ENCODE measurements around the gene PXDC1. TPM values are rescaled to one million over a fixed set of nuclear protein-coding genes. Genes with fewer than 3 reads are reported as not detected.
"Not testable (repeated sequence)": the region's sequence is repeated elsewhere in the genome, so short reads cannot be mapped to it uniquely, and the experiment has no call there.

Gene PXDC1
- total RNA-seq, 1 experiment from 2014 or later: 96.4 TPM

DNA sequence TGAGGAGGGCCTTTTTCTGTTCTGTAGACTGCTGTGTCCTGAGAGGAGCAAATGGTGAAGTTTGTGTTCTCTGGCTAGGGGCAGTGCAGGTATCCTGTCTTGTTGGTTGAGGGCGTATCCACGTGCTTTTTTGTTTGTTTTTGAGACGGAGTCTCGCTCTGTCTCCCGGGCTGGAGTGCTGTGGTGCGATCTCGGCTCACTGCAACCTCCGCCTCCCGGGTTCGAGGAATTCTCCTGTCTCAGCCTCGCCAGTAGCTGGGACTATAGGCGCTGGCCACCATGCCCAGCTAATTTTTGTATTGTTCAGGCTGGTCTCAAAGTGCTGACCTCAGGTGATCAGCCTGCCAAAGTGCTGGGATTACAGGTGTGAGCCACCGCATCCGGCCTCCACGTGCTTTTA, 10.8 kb upstream of the PXDC1 start:
- Histone ChIP-seq H3K9me3 (replicated peaks) (no peaks in the 10 kb centered on the region), H3K27ac (no peak overlapping the region), H3K36me3 (no peaks in the 10 kb centered on the region), H3K27me3 (replicated peaks) (no peaks in the 10 kb centered on the region), H3K4me1 (replicated peaks) (peaks cover 39% of the 10 kb centered on the region), H3K4me3 (no peak overlapping the region)
- DNase-seq (ENCODE audit: low read depth in 1 of 2, low spot score in 2 of 2): no peak

- no peak for DNase-seq (ENCODE audit: low read depth in 1 of 2, low spot score in 2 of 2)
- H3K27ac ChIP-seq: no peak overlapping the region
- H3K4me1 ChIP-seq (replicated peaks): peaks cover 37% of the 10 kb centered on the region
- H3K36me3 ChIP-seq: no peaks in the 10 kb centered on the region
- no peaks in the 10 kb centered on the region for H3K27me3 ChIP-seq (replicated peaks)
- H3K9me3 ChIP-seq (replicated peaks): no peaks in the 10 kb centered on the region
- H3K4me3 ChIP-seq: no peak overlapping the region
Measured at GRCh38 chr6:3761989-3762270, 10.4 kb upstream of the PXDC1 start.

GRCh38 chr6:3759646-3760232, 8.2 kb upstream of the PXDC1 start:
- Histone ChIP-seq H3K4me3 (no peak overlapping the region), H3K9me3 (replicated peaks) (no peaks in the 10 kb centered on the region), H3K4me1 (replicated peaks) (peaks cover 30% of the 10 kb centered on the region), H3K27ac (0 out of 2 replicates have a peak overlapping the region, but pooled peaks have one; percentile 17), H3K27me3 (replicated peaks) (no peaks in the 10 kb centered on the region), H3K36me3 (no peaks in the 10 kb centered on the region)
- peak in 1 of 2 experiments; percentile 55 for DNase-seq (ENCODE audit: low read depth in 1 of 2, low spot score in 2 of 2)

DNA sequence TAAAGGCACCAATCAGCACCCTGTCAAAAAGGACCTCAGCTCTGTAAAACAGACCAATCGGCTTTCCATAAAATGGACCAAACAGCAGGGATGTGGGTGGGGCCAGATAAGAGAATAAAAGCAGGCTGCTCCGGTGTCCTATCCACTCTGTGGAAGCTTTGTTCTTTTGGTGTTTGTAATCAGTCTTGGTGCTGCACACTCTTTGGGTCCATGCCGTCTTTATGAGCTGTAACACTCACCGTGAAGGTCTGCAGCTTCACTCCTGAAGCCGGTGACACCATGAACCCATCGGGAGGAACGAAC, 7.3 kb upstream of the PXDC1 start:
- H3K9me3 ChIP-seq (replicated peaks): no peaks in the 10 kb centered on the region
- DNase-seq (ENCODE audit: low read depth in 1 of 2, low spot score in 2 of 2): no peak
- no peaks in the 10 kb centered on the region for H3K27me3 ChIP-seq (replicated peaks)
- H3K4me1 ChIP-seq (replicated peaks): peaks cover 39% of the 10 kb centered on the region
- H3K27ac ChIP-seq: no peak overlapping the region
- H3K36me3 ChIP-seq: no peaks in the 10 kb centered on the region
- H3K4me3 ChIP-seq: no peak overlapping the region

DNA sequence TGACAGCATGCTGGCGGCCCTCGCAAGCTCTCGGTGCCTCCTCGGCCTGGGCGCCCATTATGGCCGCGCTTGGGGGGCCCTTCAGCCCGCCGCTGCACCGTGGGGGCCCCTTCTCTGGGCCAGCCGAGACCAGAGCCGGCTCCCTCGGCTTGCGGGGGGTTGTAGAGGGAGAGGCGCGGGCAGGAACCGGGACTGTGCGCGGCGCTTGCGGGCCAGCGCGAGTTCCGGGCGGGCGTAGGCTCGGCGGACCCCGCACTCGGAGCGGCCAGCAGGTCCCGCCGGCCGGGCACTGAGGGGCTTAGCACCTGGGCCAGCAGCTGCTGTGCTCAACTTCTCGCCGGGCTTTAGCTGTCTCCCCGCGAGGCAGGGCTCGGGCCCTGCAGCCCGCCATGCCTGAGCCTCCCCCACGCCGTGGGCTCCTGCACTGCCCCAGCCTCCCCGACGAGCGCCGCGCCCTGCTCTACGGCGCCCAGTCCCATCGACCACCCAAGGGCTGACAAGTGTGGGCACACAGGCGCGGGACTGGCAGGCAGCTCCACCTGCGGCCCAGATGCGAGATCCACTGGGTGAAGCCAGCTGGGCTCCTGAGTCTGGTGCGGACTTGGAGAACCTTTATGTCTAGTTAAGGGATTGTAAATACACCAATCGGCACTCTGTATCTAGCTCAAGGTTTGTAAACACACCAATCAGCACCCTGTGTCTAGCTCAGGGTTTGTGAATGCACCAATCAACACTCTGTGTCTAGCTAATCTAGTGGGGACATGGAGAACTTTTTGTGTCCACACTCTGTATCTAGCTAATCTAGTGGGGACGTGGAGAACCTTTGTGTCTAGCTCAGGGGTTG, 6.7 kb upstream of the PXDC1 start:
- not testable (repeated sequence) for H3K36me3 ChIP-seq; H3K4me3 ChIP-seq; H3K27ac ChIP-seq; H3K9me3 ChIP-seq (replicated peaks); DNase-seq (ENCODE audit: low read depth in 1 of 2, low spot score in 2 of 2); H3K27me3 ChIP-seq (replicated peaks)
- H3K4me1 ChIP-seq (replicated peaks): peaks cover 45% of the 10 kb centered on the region

DNA sequence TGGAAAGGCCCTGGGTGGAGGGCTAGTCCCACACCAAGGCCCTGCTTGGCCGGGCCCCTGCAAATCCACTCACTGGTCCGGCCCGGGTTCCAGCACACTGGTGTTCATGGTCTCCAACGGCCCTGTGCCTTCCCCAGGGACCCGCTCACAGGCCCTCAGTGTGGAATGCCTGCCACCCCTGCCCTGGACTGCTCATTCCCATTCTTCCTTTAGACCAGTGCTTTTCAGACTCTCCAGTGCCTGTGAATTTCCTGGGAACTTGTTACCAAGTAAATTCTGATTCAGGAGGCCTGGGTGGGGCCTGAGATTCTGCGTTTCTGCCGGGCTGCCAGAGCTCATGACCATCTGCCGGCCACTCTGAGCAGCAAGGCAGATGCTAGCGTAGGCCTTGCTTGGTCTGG, 5.7 kb upstream of the PXDC1 start:
- H3K27ac ChIP-seq: no peak overlapping the region
- peaks cover 5% of the 10 kb centered on the region; the same call in 1 of the 2 replicates for H3K36me3 ChIP-seq
- no peaks in the 10 kb centered on the region for H3K9me3 ChIP-seq (replicated peaks)
- H3K27me3 ChIP-seq (replicated peaks): no peaks in the 10 kb centered on the region
- no peak for DNase-seq (ENCODE audit: low read depth in 1 of 2, low spot score in 2 of 2)
- H3K4me1 ChIP-seq (replicated peaks): peaks cover 55% of the 10 kb centered on the region
- H3K4me3 ChIP-seq: no peak overlapping the region

DNA sequence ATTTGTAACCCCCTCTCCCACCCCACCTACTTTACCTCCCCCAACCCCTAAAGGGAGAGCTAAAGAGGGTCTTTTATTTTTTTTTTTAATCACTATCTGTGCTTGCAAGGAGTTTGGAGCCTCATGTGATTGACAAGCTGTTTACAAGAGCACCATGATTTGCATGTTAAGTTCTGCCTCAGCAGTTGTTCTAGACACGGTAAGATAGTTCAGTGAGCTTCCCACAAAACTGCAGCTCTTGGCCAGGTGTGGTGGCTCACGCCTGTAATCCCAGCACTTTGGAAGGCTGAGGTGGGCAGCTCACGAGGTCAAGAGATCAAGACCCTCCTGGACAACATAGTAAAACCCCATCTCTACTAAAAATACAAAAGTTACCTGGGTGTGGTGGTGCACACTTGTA, 5.0 kb upstream of the PXDC1 start:
- no peak for DNase-seq (ENCODE audit: low read depth in 1 of 2, low spot score in 2 of 2)
- no peak overlapping the region for H3K27ac ChIP-seq
- no peaks in the 10 kb centered on the region for H3K9me3 ChIP-seq (replicated peaks)
- H3K4me1 ChIP-seq (replicated peaks): peaks cover 56% of the 10 kb centered on the region
- H3K36me3 ChIP-seq: peaks cover 7% of the 10 kb centered on the region
- H3K27me3 ChIP-seq (replicated peaks): no peaks in the 10 kb centered on the region
- H3K4me3 ChIP-seq: no peak overlapping the region

- Histone ChIP-seq H3K4me3 (no peak overlapping the region), H3K27ac (no peak overlapping the region), H3K4me1 (replicated peaks) (peaks cover 56% of the 10 kb centered on the region), H3K27me3 (replicated peaks) (no peaks in the 10 kb centered on the region), H3K9me3 (replicated peaks) (no peaks in the 10 kb centered on the region), H3K36me3 (peaks cover 14% of the 10 kb centered on the region)
- DNase-seq (ENCODE audit: low read depth in 1 of 2, low spot score in 2 of 2): peak; percentile 64 to 68
Measured at GRCh38 chr6:3755637-3756545, 4.4 kb upstream of the PXDC1 start.

DNA sequence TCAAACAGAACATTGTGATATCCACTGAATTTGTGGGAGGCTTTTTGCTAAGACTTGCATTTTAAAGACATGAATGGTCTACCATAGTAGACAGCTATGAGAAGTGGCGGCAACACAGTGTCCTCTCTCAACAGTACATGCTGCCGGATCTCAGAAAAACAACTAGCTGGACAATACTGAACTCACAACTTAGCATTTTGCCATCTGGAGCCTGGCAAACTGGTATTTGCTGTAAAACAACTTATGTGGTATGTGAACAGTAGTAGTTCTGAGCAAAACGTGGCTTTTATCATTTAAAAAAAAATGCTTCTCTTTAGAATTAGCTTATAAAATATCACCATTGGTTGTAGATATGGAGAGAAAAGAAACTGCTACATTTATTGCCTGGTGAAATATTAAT, 3.3 kb upstream of the PXDC1 start:
- peaks cover 58% of the 10 kb centered on the region for H3K4me1 ChIP-seq (replicated peaks)
- H3K4me3 ChIP-seq: no peak overlapping the region
- DNase-seq (ENCODE audit: low read depth in 1 of 2, low spot score in 2 of 2): no peak

GRCh38 chr6:3754032-3754725, 2.7 kb upstream of the PXDC1 start:
- Histone ChIP-seq H3K4me1 (replicated peaks) (peaks cover 58% of the 10 kb centered on the region), H3K27ac (peak overlapping the region; percentile 89), H3K36me3 (peaks cover 31% of the 10 kb centered on the region)
- DNase-seq (ENCODE audit: low read depth in 1 of 2, low spot score in 2 of 2): peak in 1 of 2 experiments; percentile 50
- H3K4me3 ChIP-seq; H3K27me3 ChIP-seq (replicated peaks); H3K9me3 ChIP-seq (replicated peaks): not testable (repeated sequence)

More for the DNA sequence above, 3.3 kb upstream of the PXDC1 start:
- Histone ChIP-seq H3K27me3 (replicated peaks) (no peaks in the 10 kb centered on the region), H3K9me3 (replicated peaks) (no peaks in the 10 kb centered on the region), H3K27ac (peak overlapping the region; percentile 89; the same call in 1 of the 2 replicates), H3K36me3 (peaks cover 25% of the 10 kb centered on the region)

DNA sequence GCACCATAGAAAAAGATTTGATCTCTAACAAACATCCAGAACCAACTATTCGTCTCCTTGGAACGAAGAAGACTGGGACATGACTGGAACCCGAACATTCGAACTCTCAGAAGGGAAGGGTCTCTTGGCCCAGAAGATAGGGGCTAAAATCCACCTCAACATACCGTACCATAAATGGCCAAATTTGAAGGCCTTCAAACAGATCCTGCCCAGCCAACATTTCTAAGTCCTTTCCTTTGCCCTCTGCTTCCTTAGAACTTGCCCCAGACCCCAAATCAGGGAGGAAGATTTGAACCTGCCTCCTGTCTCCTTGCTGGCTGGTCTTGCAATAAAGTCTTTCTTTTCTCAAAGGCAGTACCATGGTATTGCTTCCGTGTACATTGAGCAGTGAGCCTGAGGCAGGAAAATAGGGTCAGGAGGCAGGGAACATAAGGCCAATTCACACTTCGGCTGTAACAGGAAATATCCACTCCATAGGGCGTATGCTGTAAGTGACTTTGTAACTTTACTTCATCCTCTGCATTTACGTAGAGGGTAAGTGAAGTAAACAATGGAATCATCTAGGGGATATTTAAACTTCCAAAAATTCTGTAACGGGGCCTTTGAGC, 1.8 kb upstream of the PXDC1 start:
- H3K4me3 ChIP-seq: no peak overlapping the region
- no peaks in the 10 kb centered on the region for H3K9me3 ChIP-seq (replicated peaks)
- DNase-seq (ENCODE audit: low read depth in 1 of 2, low spot score in 2 of 2): peak in 1 of 2 experiments; percentile 47
- no peaks in the 10 kb centered on the region for H3K27me3 ChIP-seq (replicated peaks)
- H3K27ac ChIP-seq: peak overlapping the region; percentile 89
- peaks cover 60% of the 10 kb centered on the region for H3K4me1 ChIP-seq (replicated peaks)
- peaks cover 37% of the 10 kb centered on the region for H3K36me3 ChIP-seq

DNA sequence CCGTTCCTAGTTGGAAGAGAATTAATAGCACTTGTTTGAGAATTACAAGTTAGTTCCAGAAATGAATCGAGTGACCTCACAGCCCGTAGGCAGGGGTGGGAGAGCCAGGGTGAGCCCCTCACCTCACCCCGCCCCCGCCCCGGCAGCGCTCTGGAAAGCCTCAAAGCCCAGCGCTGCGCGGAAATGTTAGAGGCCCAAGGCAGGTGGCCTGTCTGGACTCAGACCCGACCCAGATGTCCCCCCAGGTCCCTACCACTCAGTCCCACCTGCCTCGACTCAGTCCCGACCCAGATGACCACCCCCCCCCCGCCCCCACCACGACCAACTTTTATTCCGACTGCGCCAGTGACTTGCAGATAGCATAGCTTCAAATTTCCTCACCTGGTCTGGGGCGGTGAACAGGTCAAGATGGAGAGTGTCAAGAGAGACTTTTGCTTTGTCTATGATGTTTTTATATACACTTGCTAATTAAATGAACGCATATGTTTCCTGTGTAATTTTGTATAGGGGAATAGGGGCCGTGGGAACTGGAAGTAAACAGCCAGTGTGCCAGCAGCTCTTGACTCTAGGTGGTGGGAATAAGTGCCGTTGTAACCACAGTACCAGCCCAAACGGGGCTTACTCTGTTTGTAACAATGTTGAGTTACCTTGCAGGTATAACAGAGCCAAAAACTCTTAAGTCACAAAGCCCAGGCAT, 1.2 kb upstream of the PXDC1 start:
- H3K4me1 ChIP-seq (replicated peaks): peaks cover 67% of the 10 kb centered on the region
- H3K9me3 ChIP-seq (replicated peaks): no peaks in the 10 kb centered on the region
- peak overlapping the region; percentile 85 for H3K4me3 ChIP-seq
- DNase-seq (ENCODE audit: low read depth in 1 of 2, low spot score in 2 of 2): no peak
- H3K27ac ChIP-seq: peak overlapping the region; percentile 89
- no peaks in the 10 kb centered on the region for H3K27me3 ChIP-seq (replicated peaks)
- peaks cover 43% of the 10 kb centered on the region for H3K36me3 ChIP-seq
